ENCODE data around the gene MAST1.

Gene MAST1

GRCh38 chr19:12828494-12828893 lies 9.8 kb upstream of the MAST1 start:
- H3K9me3 ChIP-seq (ENCODE audit: control insufficient read depth, insufficient read depth, low read length): no peaks in the 10 kb centered on the region
- H3K27me3 ChIP-seq (ENCODE audit: control insufficient read depth, insufficient read depth, low read length): no peaks in the 10 kb centered on the region
- no peak for DNase-seq (ENCODE audit: low read depth, low spot score)
- H3K27ac ChIP-seq (ENCODE audit: low read length): no peak overlapping the region
- WGBS (ENCODE audit: insufficient coverage, insufficient read length): no CpG with 5 or more reads among the region's 23 CpGs
- H3K36me3 ChIP-seq (ENCODE audit: control insufficient read depth, insufficient read depth, low read length): no peaks in the 10 kb centered on the region
- H3K4me3 ChIP-seq (ENCODE audit: low read length): peak overlapping the region; percentile 25; the same call in 1 of the 2 replicates
- H3K4me1 ChIP-seq (ENCODE audit: control insufficient read depth, insufficient read depth, low read length): peaks cover 2% of the 10 kb centered on the region; the same call in 1 of the 2 replicates

- H3K27me3 ChIP-seq (ENCODE audit: control insufficient read depth, insufficient read depth, low read length): no peaks in the 10 kb centered on the region
Measured at GRCh38 chr19:12833418-12833737, 4.9 kb upstream of the MAST1 start.

GRCh38 chr19:12833738-12834565 lies 4.4 kb upstream of the MAST1 start:
- no peaks in the 10 kb centered on the region for H3K9me3 ChIP-seq (ENCODE audit: control insufficient read depth, insufficient read depth, low read length)
- H3K36me3 ChIP-seq (ENCODE audit: control insufficient read depth, insufficient read depth, low read length): no peaks in the 10 kb centered on the region
- H3K4me1 ChIP-seq (ENCODE audit: control insufficient read depth, insufficient read depth, low read length): peaks cover 3% of the 10 kb centered on the region
- no peak for DNase-seq (ENCODE audit: low read depth, low spot score)
- no peaks in the 10 kb centered on the region for H3K27me3 ChIP-seq (ENCODE audit: control insufficient read depth, insufficient read depth, low read length)
- no peak overlapping the region for H3K27ac ChIP-seq (ENCODE audit: low read length)
- no CpG with 5 or more reads among the region's 87 CpGs for WGBS (ENCODE audit: insufficient coverage, insufficient read length)
- H3K4me3 ChIP-seq (ENCODE audit: low read length): peak overlapping the region; percentile 89

More at GRCh38 chr19:12833418-12833737, 4.9 kb upstream of the MAST1 start:
- Histone ChIP-seq H3K9me3 (ENCODE audit: control insufficient read depth, insufficient read depth, low read length) (no peaks in the 10 kb centered on the region), H3K36me3 (ENCODE audit: control insufficient read depth, insufficient read depth, low read length) (no peaks in the 10 kb centered on the region), H3K4me1 (ENCODE audit: control insufficient read depth, insufficient read depth, low read length) (peaks cover 3% of the 10 kb centered on the region), H3K27ac (ENCODE audit: low read length) (no peak overlapping the region), H3K4me3 (ENCODE audit: low read length) (no peak overlapping the region)
- no CpG with 5 or more reads among the region's 5 CpGs for WGBS (ENCODE audit: insufficient coverage, insufficient read length)
- no peak for DNase-seq (ENCODE audit: low read depth, low spot score)

- no CpG with 5 or more reads among the region's 20 CpGs for WGBS (ENCODE audit: insufficient coverage, insufficient read length)
- Histone ChIP-seq H3K27me3 (ENCODE audit: control insufficient read depth, insufficient read depth, low read length) (no peaks in the 10 kb centered on the region), H3K36me3 (ENCODE audit: control insufficient read depth, insufficient read depth, low read length) (no peaks in the 10 kb centered on the region), H3K4me3 (ENCODE audit: low read length) (peak within 1 kb of the TSS; percentile 89), H3K27ac (ENCODE audit: low read length) (no peak within 1 kb of the TSS), H3K4me1 (ENCODE audit: control insufficient read depth, insufficient read depth, low read length) (peaks cover 3% of the 10 kb centered on the region), H3K9me3 (ENCODE audit: control insufficient read depth, insufficient read depth, low read length) (no peaks in the 10 kb centered on the region)
- no peak for DNase-seq (ENCODE audit: low read depth, low spot score)
Measured at GRCh38 chr19:12834566-12834943, 3.8 kb upstream of the MAST1 start, which contains the start of gene RTBDN. RTBDN (minus strand) TSS chr19:12834579; CDS start chr19:12829979, 4,600 bp downstream.

GRCh38 chr19:12834976-12835757 lies 3.1 kb upstream of the MAST1 start:
- H3K27me3 ChIP-seq (ENCODE audit: control insufficient read depth, insufficient read depth, low read length): no peaks in the 10 kb centered on the region
- H3K36me3 ChIP-seq (ENCODE audit: control insufficient read depth, insufficient read depth, low read length): no peaks in the 10 kb centered on the region
- no peaks in the 10 kb centered on the region for H3K9me3 ChIP-seq (ENCODE audit: control insufficient read depth, insufficient read depth, low read length)
- H3K4me1 ChIP-seq (ENCODE audit: control insufficient read depth, insufficient read depth, low read length): peaks cover 3% of the 10 kb centered on the region
- WGBS (ENCODE audit: insufficient coverage, insufficient read length): no CpG with 5 or more reads among the region's 39 CpGs
- H3K4me3 ChIP-seq (ENCODE audit: low read length): peak overlapping the region; percentile 89; the same call in 1 of the 2 replicates
- DNase-seq (ENCODE audit: low read depth, low spot score): no peak
- no peak overlapping the region for H3K27ac ChIP-seq (ENCODE audit: low read length)

GRCh38 chr19:12836529-12836863 lies 1.8 kb upstream of the MAST1 start:
- no peak for DNase-seq (ENCODE audit: low read depth, low spot score)
- H3K27ac ChIP-seq (ENCODE audit: low read length): no peak overlapping the region
- no peaks in the 10 kb centered on the region for H3K27me3 ChIP-seq (ENCODE audit: control insufficient read depth, insufficient read depth, low read length)
- H3K4me1 ChIP-seq (ENCODE audit: control insufficient read depth, insufficient read depth, low read length): peaks cover 2% of the 10 kb centered on the region
- H3K4me3 ChIP-seq (ENCODE audit: low read length): no peak overlapping the region
- H3K36me3 ChIP-seq (ENCODE audit: control insufficient read depth, insufficient read depth, low read length): no peaks in the 10 kb centered on the region
- H3K9me3 ChIP-seq (ENCODE audit: control insufficient read depth, insufficient read depth, low read length): no peaks in the 10 kb centered on the region
- no CpG with 5 or more reads among the region's 6 CpGs for WGBS (ENCODE audit: insufficient coverage, insufficient read length)

- no peak for DNase-seq (ENCODE audit: low read depth, low spot score)
- Histone ChIP-seq H3K4me3 (ENCODE audit: low read length) (no peak overlapping the region), H3K27me3 (ENCODE audit: control insufficient read depth, insufficient read depth, low read length) (no peaks in the 10 kb centered on the region), H3K27ac (ENCODE audit: low read length) (no peak overlapping the region), H3K36me3 (ENCODE audit: control insufficient read depth, insufficient read depth, low read length) (no peaks in the 10 kb centered on the region), H3K9me3 (ENCODE audit: control insufficient read depth, insufficient read depth, low read length) (no peaks in the 10 kb centered on the region), H3K4me1 (ENCODE audit: control insufficient read depth, insufficient read depth, low read length) (peaks cover 2% of the 10 kb centered on the region)
- WGBS (ENCODE audit: insufficient coverage, insufficient read length): no CpG with 5 or more reads among the region's 4 CpGs
Measured at GRCh38 chr19:12837225-12837624, 1.1 kb upstream of the MAST1 start.

GRCh38 chr19:12838886-12839756 lies 806 bp downstream of the MAST1 start:
- peaks cover 2% of the 10 kb centered on the region for H3K4me1 ChIP-seq (ENCODE audit: control insufficient read depth, insufficient read depth, low read length)
- H3K9me3 ChIP-seq (ENCODE audit: control insufficient read depth, insufficient read depth, low read length): no peaks in the 10 kb centered on the region
- H3K4me3 ChIP-seq (ENCODE audit: low read length): peak overlapping the region; percentile 67; the same call in 1 of the 2 replicates
- no peak for DNase-seq (ENCODE audit: low read depth, low spot score)
- H3K36me3 ChIP-seq (ENCODE audit: control insufficient read depth, insufficient read depth, low read length): no peaks in the 10 kb centered on the region
- no CpG with 5 or more reads among the region's 21 CpGs for WGBS (ENCODE audit: insufficient coverage, insufficient read length)
- no peaks in the 10 kb centered on the region for H3K27me3 ChIP-seq (ENCODE audit: control insufficient read depth, insufficient read depth, low read length)
- no peak overlapping the region for H3K27ac ChIP-seq (ENCODE audit: low read length)

GRCh38 chr19:12840091-12841079 lies 2.1 kb downstream of the MAST1 start:
- DNase-seq (ENCODE audit: low read depth, low spot score): peak; percentile 88
- Histone ChIP-seq H3K27me3 (ENCODE audit: control insufficient read depth, insufficient read depth, low read length) (no peaks in the 10 kb centered on the region), H3K4me3 (ENCODE audit: low read length) (peak overlapping the region; percentile 31; the same call in 1 of the 2 replicates), H3K27ac (ENCODE audit: low read length) (no peak overlapping the region), H3K4me1 (ENCODE audit: control insufficient read depth, insufficient read depth, low read length) (no peaks in the 10 kb centered on the region; the same call in 1 of the 2 replicates), H3K9me3 (ENCODE audit: control insufficient read depth, insufficient read depth, low read length) (no peaks in the 10 kb centered on the region), H3K36me3 (ENCODE audit: control insufficient read depth, insufficient read depth, low read length) (no peaks in the 10 kb centered on the region)
- WGBS (ENCODE audit: insufficient coverage, insufficient read length): no CpG with 5 or more reads among the region's 43 CpGs

Measured in iPS DF 6.9 (cell line).